GM19193 (cell line): Measurements from ENCODE around the gene OCRL.

Source experiments
- POLR2A ChIP-seq: IDR thresholded peaks from 4 replicates; pipeline ENCODE4 v1.6.1; 2011; ENCODE audit not compliant: insufficient read depth, insufficient read length; ENCODE audit errors: extremely low read depth

The OCRL gene

GRCh38 chrX:129632443-129632842 is 92.4 kb downstream of the OCRL start:
- TF ChIP-seq POLR2A = no peak

- TF ChIP-seq POLR2A = no peak
These were observed 94.5 kb downstream of the OCRL start for GRCh38 chrX:129634541-129634940.

- TF ChIP-seq POLR2A = no peak
These were observed 96.2 kb downstream of the OCRL start for GRCh38 chrX:129636175-129636681.

- TF ChIP-seq POLR2A = no peak
These were observed 97.4 kb downstream of the OCRL start for GRCh38 chrX:129637217-129638109.

GRCh38 chrX:129638917-129639316 is 98.9 kb downstream of the OCRL start:
- no peak for TF ChIP-seq POLR2A

- no peak for TF ChIP-seq POLR2A
These were observed 100.7 kb downstream of the OCRL start for GRCh38 chrX:129640737-129641136.

GRCh38 chrX:129641469-129641868 is 101.4 kb downstream of the OCRL start:
- TF ChIP-seq POLR2A = no peak

GRCh38 chrX:129641941-129642340 is 101.9 kb downstream of the OCRL start:
- TF ChIP-seq POLR2A = no peak
